HUES64 (cell line): ENCODE data around the gene TMEM158.
A peak's percentile ranks its signal among the peaks of the same experiment; 100 is the strongest.

Source experiments
- H3K27ac ChIP-seq: 2 replicates; pipeline ENCODE4 v1.7.0; 2013; ENCODE audit warnings: low read depth, low read length, inconsistent platforms
- H3K27me3 ChIP-seq: 2 replicates; pipeline ENCODE4 v1.6.1; 2013; ENCODE audit warnings: mild to moderate bottlenecking, low read length; ENCODE audit not compliant: insufficient read depth
- H3K36me3 ChIP-seq: 2 replicates; pipeline ENCODE4 v1.6.1; 2013; ENCODE audit warnings: mild to moderate bottlenecking, low read length; ENCODE audit not compliant: insufficient read depth
- H3K4me1 ChIP-seq: 2 replicates; pipeline ENCODE4 v1.6.1; 2013; ENCODE audit warnings: mild to moderate bottlenecking, low read length, moderate library complexity; ENCODE audit not compliant: insufficient read depth
- H3K4me3 ChIP-seq: 2 replicates; pipeline ENCODE4 v1.5.1; 2013; ENCODE audit warnings: mild to moderate bottlenecking, low read length, moderate library complexity
- H3K9ac ChIP-seq: 2 replicates; pipeline ENCODE4 v1.6.1; 2013; ENCODE audit warnings: mild to moderate bottlenecking, low read depth, low read length
- H3K9me3 ChIP-seq: 2 replicates; pipeline ENCODE4 v1.6.1; 2013; ENCODE audit warnings: low read depth, low read length; ENCODE audit not compliant: insufficient read depth
- WGBS: fragments of 150-250, 120-280 bp; methylation state at CpG from one replicate; pipeline ENCODE4 v1.1.7; 2013; ENCODE audit warnings: missing lambda C conversion rate; 5-methylcytosine and 5-hydroxymethylcytosine counted together

The TMEM158 gene

DNA sequence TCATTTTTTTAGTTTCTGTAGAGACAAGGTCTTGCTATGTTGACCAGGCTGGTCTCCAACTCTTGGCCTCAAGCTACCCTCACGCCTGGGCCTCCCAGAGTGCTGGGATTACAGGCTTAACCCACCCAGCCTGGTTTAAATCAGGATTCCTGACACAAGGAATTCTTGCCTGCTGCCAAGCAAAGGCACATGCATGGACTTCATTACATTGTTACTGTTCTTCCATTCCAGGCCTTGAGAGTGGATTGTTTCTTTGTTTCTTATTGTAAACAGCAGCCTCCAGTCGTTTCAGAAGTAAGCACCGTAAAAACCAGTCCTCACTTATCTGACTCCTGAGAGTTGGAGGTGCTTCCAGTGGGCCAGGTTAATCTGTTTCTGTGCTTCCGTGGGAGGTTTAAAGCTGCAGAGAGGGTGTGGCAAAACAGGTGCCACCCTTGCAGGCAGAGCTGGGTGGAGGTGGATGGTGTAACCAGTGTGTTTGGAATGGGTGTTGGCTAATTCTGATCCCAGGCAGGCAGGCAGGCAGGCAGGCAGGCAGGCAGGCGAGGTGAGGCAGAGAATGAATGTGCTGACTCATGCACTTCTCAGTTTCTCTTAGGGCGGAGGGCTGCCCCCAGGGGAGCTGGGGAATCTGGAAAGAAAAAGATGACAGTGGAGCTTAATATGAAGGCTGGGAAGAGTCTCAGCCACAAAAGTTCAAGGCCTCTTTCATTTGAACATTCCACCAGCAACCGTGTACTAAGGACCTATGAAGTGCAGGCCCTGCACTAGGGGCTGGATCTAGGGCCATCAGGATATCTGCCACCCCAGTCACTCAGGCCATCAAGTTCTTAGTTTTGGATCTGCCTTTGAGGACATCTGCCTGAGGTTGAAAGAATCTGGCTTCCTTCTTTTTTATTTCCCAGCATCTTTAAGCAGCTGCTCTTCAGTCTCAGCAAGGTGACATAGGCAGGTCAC, 42.9 kb downstream of the TMEM158 start:
- Histone ChIP-seq H3K9ac (peak overlapping the region; percentile 40; the same call in 1 of the 2 replicates), H3K4me1 (peaks cover 13% of the 10 kb centered on the region), H3K36me3 (no peaks in the 10 kb centered on the region), H3K27ac (no peak overlapping the region; the same call in 1 of the 2 replicates), H3K27me3 (no peaks in the 10 kb centered on the region), H3K4me3 (no peak overlapping the region), H3K9me3 (no peaks in the 10 kb centered on the region)
- WGBS = 51% methylated on average over 7 of the region's 7 CpGs

- Histone ChIP-seq H3K9me3 (no peaks in the 10 kb centered on the region), H3K27ac (no peak overlapping the region), H3K9ac (no peak overlapping the region), H3K27me3 (no peaks in the 10 kb centered on the region), H3K36me3 (no peaks in the 10 kb centered on the region), H3K4me1 (peaks cover 13% of the 10 kb centered on the region), H3K4me3 (no peak overlapping the region)
- WGBS = 57% methylated on average over 2 of the region's 5 CpGs
These were observed 44.6 kb downstream of the TMEM158 start for GRCh38 chr3:45181496-45181895.

GRCh38 chr3:45180899-45181298, 45.2 kb downstream of the TMEM158 start:
- Histone ChIP-seq H3K27me3 (no peaks in the 10 kb centered on the region), H3K4me1 (peaks cover 13% of the 10 kb centered on the region), H3K36me3 (no peaks in the 10 kb centered on the region), H3K27ac (no peak overlapping the region), H3K4me3 (no peak overlapping the region), H3K9me3 (no peaks in the 10 kb centered on the region), H3K9ac (no peak overlapping the region)
- WGBS = 89% methylated on average over 7 of the region's 7 CpGs

DNA sequence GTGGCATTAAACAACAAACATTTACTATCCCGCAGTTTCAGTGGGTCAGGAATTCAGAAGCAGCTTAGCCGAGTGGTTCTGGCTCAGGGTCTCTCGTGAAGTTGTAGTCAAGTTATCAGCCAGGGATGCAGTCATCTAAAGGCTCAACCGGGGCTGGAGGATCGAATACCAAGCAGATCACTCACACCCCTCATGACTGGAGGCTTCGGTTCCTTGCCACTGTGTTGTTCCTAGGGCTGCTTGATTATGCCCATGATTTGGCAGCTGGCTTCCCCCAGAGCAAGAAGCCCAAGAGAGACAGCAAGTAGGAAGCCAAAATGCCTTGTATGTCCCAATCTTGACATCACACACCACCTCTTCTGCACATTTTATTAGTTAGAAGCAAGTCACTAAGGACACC, 46.0 kb downstream of the TMEM158 start:
- H3K27ac ChIP-seq = no peak overlapping the region
- H3K9me3 ChIP-seq = no peaks in the 10 kb centered on the region
- peaks cover 13% of the 10 kb centered on the region for H3K4me1 ChIP-seq
- H3K9ac ChIP-seq = no peak overlapping the region
- H3K4me3 ChIP-seq = no peak overlapping the region
- no peaks in the 10 kb centered on the region for H3K27me3 ChIP-seq
- 90% methylated on average over 6 of the region's 6 CpGs for whole genome bisulfite sequencing
- H3K36me3 ChIP-seq = no peaks in the 10 kb centered on the region

DNA sequence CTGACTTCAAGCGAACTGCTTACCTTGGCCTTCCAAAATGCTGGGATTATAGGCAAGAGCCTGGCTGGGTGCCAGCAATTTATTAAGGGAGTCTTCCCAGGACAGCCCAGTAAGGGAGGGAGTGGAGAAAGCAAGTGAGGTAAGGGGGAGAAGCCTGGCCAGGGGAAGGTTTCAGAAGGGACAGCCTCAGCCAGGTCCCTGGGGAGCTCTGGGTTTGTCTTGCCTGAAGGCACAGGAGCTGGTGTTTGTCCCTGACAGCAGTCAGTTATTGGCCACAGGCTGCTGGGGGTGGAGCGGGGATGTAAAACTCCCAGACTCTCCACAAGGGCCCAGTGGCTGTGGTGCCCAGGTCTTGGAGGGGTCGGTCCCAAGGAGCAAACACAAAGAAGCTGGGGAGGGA, 46.9 kb downstream of the TMEM158 start:
- H3K27me3 ChIP-seq = no peaks in the 10 kb centered on the region
- peaks cover 13% of the 10 kb centered on the region for H3K4me1 ChIP-seq
- no peaks in the 10 kb centered on the region for H3K9me3 ChIP-seq
- no peak overlapping the region for H3K9ac ChIP-seq
- no peak overlapping the region for H3K27ac ChIP-seq
- H3K4me3 ChIP-seq = no peak overlapping the region
- 86% methylated on average over 3 of the region's 3 CpGs for WGBS
- H3K36me3 ChIP-seq = no peaks in the 10 kb centered on the region

- Histone ChIP-seq H3K9me3 (no peaks in the 10 kb centered on the region), H3K4me1 (peaks cover 10% of the 10 kb centered on the region), H3K36me3 (no peaks in the 10 kb centered on the region), H3K9ac (no peak overlapping the region), H3K27ac (no peak overlapping the region), H3K4me3 (no peak overlapping the region), H3K27me3 (no peaks in the 10 kb centered on the region)
- WGBS = 91% methylated on average over 13 of the region's 13 CpGs
These were observed 47.7 kb downstream of the TMEM158 start for GRCh38 chr3:45178183-45179023.

- no peaks in the 10 kb centered on the region for H3K27me3 ChIP-seq
- no peak overlapping the region for H3K27ac ChIP-seq
- no peak overlapping the region for H3K4me3 ChIP-seq
- no peak overlapping the region for H3K9ac ChIP-seq
- no peaks in the 10 kb centered on the region for H3K4me1 ChIP-seq
- no peaks in the 10 kb centered on the region for H3K9me3 ChIP-seq
- 88% methylated on average over 4 of the region's 4 CpGs for whole genome bisulfite sequencing
- no peaks in the 10 kb centered on the region for H3K36me3 ChIP-seq
These were observed 49.2 kb downstream of the TMEM158 start for GRCh38 chr3:45176912-45177311.
